GM23338 (cell line): Measurements from ENCODE around the gene SRPK2. TPM values are rescaled to one million over a fixed set of nuclear protein-coding genes. Genes with fewer than 3 reads are reported as not detected.

Experiments
- ATAC-seq: fragments of 200-7000 bp; cut with Tn5 transposase; 3 replicates; pipeline ENCODE4 v1.9.1; 2020
- DNase-seq: peaks from one replicate; pipeline ENCODE4 v3.0.0-alpha.2; 2015; ENCODE audit warnings: low spot score
- H2AFZ ChIP-seq: fragments of 200-600 bp; sonication (generic); 2 replicates; pipeline ENCODE4 v1.8.0; 2016; ENCODE audit warnings: antibody characterized with exemption, mild to moderate bottlenecking, moderate library complexity
- H3F3A ChIP-seq: fragments of 200-600 bp; sonication (generic); replicated peaks from 2 replicates; pipeline ENCODE4 v1.8.0; 2017; ENCODE audit warnings: antibody characterized with exemption, mixed run types, low read depth
- H3K27ac ChIP-seq: fragments of 200-600 bp; sonication (generic); 2 replicates; pipeline ENCODE4 v1.6.1; 2016; ENCODE audit warnings: low read depth
- H3K27me3 ChIP-seq: fragments of 200-600 bp; sonication (generic); 2 replicates; pipeline ENCODE4 v1.8.0; 2016; ENCODE audit warnings: mild to moderate bottlenecking, mixed run types, moderate library complexity; ENCODE audit not compliant: insufficient read depth
- H3K36me3 ChIP-seq: fragments of 200-600 bp; sonication (generic); 2 replicates; pipeline ENCODE4 v1.8.0; 2016; ENCODE audit warnings: mild to moderate bottlenecking; ENCODE audit not compliant: insufficient read depth
- H3K4me1 ChIP-seq: fragments of 200-600 bp; sonication (generic); 2 replicates; pipeline ENCODE4 v1.8.0; 2016; ENCODE audit warnings: mild to moderate bottlenecking, moderate library complexity; ENCODE audit not compliant: insufficient read depth
- H3K4me2 ChIP-seq: fragments of 200-600 bp; sonication (generic); 2 replicates; pipeline ENCODE4 v1.7.1; 2017; ENCODE audit warnings: mixed run types
- H3K4me3 ChIP-seq: fragments of 200-600 bp; sonication (generic); 2 replicates; pipeline ENCODE4 v1.6.1; 2016; ENCODE audit warnings: mixed run types
- H3K79me2 ChIP-seq: fragments of 200-600 bp; sonication (generic); replicated peaks from 2 replicates; pipeline ENCODE4 v1.8.0; 2017; ENCODE audit warnings: mild to moderate bottlenecking; ENCODE audit not compliant: insufficient read depth
- H3K9me2 ChIP-seq: fragments of 200-600 bp; sonication (generic); 2 replicates; pipeline ENCODE4 v1.8.0; 2017; ENCODE audit not compliant: insufficient read depth
- H4K20me1 ChIP-seq: fragments of 200-600 bp; sonication (generic); replicated peaks from 2 replicates; pipeline ENCODE4 v1.8.0; 2017; ENCODE audit warnings: mild to moderate bottlenecking; ENCODE audit not compliant: insufficient read depth
- H3K27ac Mint-ChIP-seq: 2 replicates; pipeline ENCODE4 v1.8.0; 2020; ENCODE audit warnings: inconsistent platforms, mild to moderate bottlenecking, moderate library complexity, mixed read lengths
- H3K27me3 Mint-ChIP-seq: 3 replicates; pipeline ENCODE4 v1.8.0; 2022; ENCODE audit warnings: low read depth, mild to moderate bottlenecking, moderate library complexity, mixed read lengths, inconsistent platforms; ENCODE audit not compliant: insufficient read depth, poor library complexity
- H3K36me3 Mint-ChIP-seq: 3 replicates; pipeline ENCODE4 v1.8.0; 2021; ENCODE audit warnings: low read depth, mild to moderate bottlenecking, inconsistent platforms, moderate library complexity, mixed read lengths
- H3K4me1 Mint-ChIP-seq: 3 replicates; pipeline ENCODE4 v1.8.0; 2020; ENCODE audit warnings: mild to moderate bottlenecking, inconsistent platforms, mixed read lengths
- H3K4me3 Mint-ChIP-seq: 3 replicates; pipeline ENCODE4 v1.8.0; 2021; ENCODE audit warnings: moderate library complexity, mild to moderate bottlenecking, inconsistent platforms, mixed read lengths
- H3K9me3 Mint-ChIP-seq: 3 replicates; pipeline ENCODE4 v1.8.0; 2020; ENCODE audit warnings: moderate library complexity, mild to moderate bottlenecking, inconsistent platforms, mixed read lengths
- CTCF ChIP-seq, 2 experiments: fragments of 200-600 bp in 1 of 2; sonication (generic) in 1 of 2; conservative IDR thresholded peaks; 2 replicates each; pipeline versions ENCODE4 v1.5.1 to v1.6.1; 2016 to 2017; ENCODE audit warnings: antibody characterized with exemption in 2 of 2, low read depth in 2 of 2, mild to moderate bottlenecking in 2 of 2, moderate library complexity in 1 of 2
- ETS1 ChIP-seq: IDR thresholded peaks from 2 replicates; pipeline ENCODE4 v1.6.1; 2016; ENCODE audit warnings: antibody characterized with exemption
- EZH2phosphoT487 ChIP-seq: fragments of 200-600 bp; sonication (generic); IDR thresholded peaks from one replicate; pipeline ENCODE4 v1.8.1; 2018; ENCODE audit warnings: antibody characterized with exemption; ENCODE audit not compliant: unreplicated experiment
- JUNB ChIP-seq: IDR thresholded peaks from one replicate; pipeline ENCODE4 v1.6.1; 2016; ENCODE audit warnings: antibody characterized with exemption; ENCODE audit not compliant: unreplicated experiment
- NANOG ChIP-seq: IDR thresholded peaks from 2 replicates; pipeline ENCODE4 v1.6.1; 2016; ENCODE audit warnings: antibody characterized with exemption, borderline replicate concordance
- POLR2AphosphoS5 ChIP-seq: IDR thresholded peaks from 2 replicates; pipeline ENCODE4 v1.6.1; 2016; ENCODE audit warnings: antibody characterized with exemption, low read depth
- REST ChIP-seq: IDR thresholded peaks from one replicate; pipeline ENCODE4 v1.6.1; 2018; ENCODE audit warnings: antibody characterized with exemption; ENCODE audit not compliant: unreplicated experiment
- STAT1 ChIP-seq: IDR thresholded peaks from one replicate; pipeline ENCODE4 v1.6.1; 2016; ENCODE audit warnings: antibody characterized with exemption; ENCODE audit not compliant: unreplicated experiment
- ZNF114 ChIP-seq: fragments of 250-450 bp; sonication (Bioruptor Pico); IDR thresholded peaks from 2 replicates; pipeline ENCODE4 v1.5.0; 2020; ENCODE audit warnings: mild to moderate bottlenecking, moderate library complexity
- ZNF331 ChIP-seq: fragments of 250-450 bp; sonication (Bioruptor Pico); IDR thresholded peaks from 2 replicates; pipeline ENCODE4 v1.5.0; 2020; ENCODE audit warnings: low read depth, mild to moderate bottlenecking, moderate library complexity
- ZNF462 ChIP-seq: fragments of 250-450 bp; sonication (Bioruptor Pico); IDR thresholded peaks from 2 replicates; pipeline ENCODE4 v1.5.0; 2020; ENCODE audit warnings: mild to moderate bottlenecking, moderate library complexity
- polyA plus RNA-seq: library from polyadenylated mRNA; unstranded; fragments of >200 nt; fragmentation: Nextera tagmentation; extraction: Ambion mirVana; gene quantifications from 2 replicates; pipeline ENCODE4 v1.2.1, GENCODE V29; 2016
- total RNA-seq: library from RNA; depleted of rRNA; stranded (reverse); fragments of >200 nt; shearing (Covaris generic); gene quantifications from 2 replicates; pipeline ENCODE4 v1.2.3, GENCODE V29; 2014

The SRPK2 gene
- total and polyA plus RNA-seq, 2 experiments from 2014 or later: 66.3 to 91.5 TPM

GRCh38 chr7:105202616-105203015, 186.1 kb downstream of the SRPK2 start:
- Histone ChIP-seq H3K4me2 (no peak overlapping the region), H3K79me2 (peaks cover 40% of the 10 kb centered on the region), H3K27ac (0 out of 2 replicates have a peak overlapping the region, but pooled peaks have one; percentile 1), H3K9me2 (no peaks in the 10 kb centered on the region), H4K20me1 (peaks cover 7% of the 10 kb centered on the region; the same call in 1 of the 2 replicates), H3F3A (no peaks in the 10 kb centered on the region), H3K4me3 (no peak overlapping the region), H3K36me3 (no peaks in the 10 kb centered on the region), H2AFZ (no peak overlapping the region), H3K4me1 (peaks cover 7% of the 10 kb centered on the region), H3K27me3 (no peaks in the 10 kb centered on the region)
- Mint-ChIP-seq H3K4me3 (no peak overlapping the region), H3K4me1 (peaks cover 22% of the 10 kb centered on the region), H3K27ac (no peak overlapping the region), H3K27me3 (peaks cover 5% of the 10 kb centered on the region), H3K36me3 (no peaks in the 10 kb centered on the region; the same call in 2 of the 3 replicates), H3K9me3 (no peaks in the 10 kb centered on the region)
- DNase-seq (no peak), ATAC-seq (no peak)
- TF ChIP-seq JUNB (no peak), EZH2phosphoT487 (no peak), NANOG (no peak), ZNF462 (CRISPR knock-in tag) (no peak), POLR2AphosphoS5 (no peak), ZNF114 (CRISPR knock-in tag) (no peak), CTCF (conservative IDR thresholded peaks at IDR 0.05; ENCODE audit: low read depth in 2 of 2) (no peak), ETS1 (no peak), ZNF331 (CRISPR knock-in tag) (no peak), REST (no peak), STAT1 (no peak)
